Cardiac muscle cell (in vitro differentiated cells and primary cell): ENCODE data around the gene FYB1. TPM values are rescaled to one million over a fixed set of nuclear protein-coding genes. Genes with fewer than 3 reads are reported as not detected.

Source experiments
- DNase-seq, 2 donors: peaks; one replicate each; pipeline versions ENCODE4 v3.0.0 to v3.0.0-alpha.2; 2010 to 2017; ENCODE audit warnings: low read depth in 1 of 2, low spot score in 1 of 2
- H3K27ac ChIP-seq: fragments of 200-600 bp; sonication (generic); 2 replicates; pipeline ENCODE4 v1.5.1; 2016
- H3K27me3 ChIP-seq: fragments of 200-600 bp; sonication (generic); 2 replicates; pipeline ENCODE4 v1.6.0; 2016; ENCODE audit warnings: control low read depth
- H3K36me3 ChIP-seq: fragments of 200-600 bp; sonication (generic); 2 replicates; pipeline ENCODE4 v1.5.1; 2016; ENCODE audit warnings: control low read depth
- H3K4me1 ChIP-seq: fragments of 200-600 bp; sonication (generic); 2 replicates; pipeline ENCODE4 v1.8.1; 2017; ENCODE audit warnings: low read depth, mild to moderate bottlenecking, mixed run types
- H3K4me3 ChIP-seq: fragments of 200-600 bp; sonication (generic); 2 replicates; pipeline ENCODE4 v1.5.1; 2016; ENCODE audit warnings: mild to moderate bottlenecking
- H3K9me3 ChIP-seq: fragments of 200-600 bp; sonication (generic); 2 replicates; pipeline ENCODE4 v1.5.1; 2017; ENCODE audit warnings: low read depth, mild to moderate bottlenecking, control low read depth
- CTCF ChIP-seq: IDR thresholded peaks from 2 replicates; pipeline ENCODE4 v1.5.1; 2012; ENCODE audit warnings: low read depth, mild to moderate bottlenecking, low read length
- polyA plus RNA-seq: library from polyadenylated mRNA; unstranded; fragments of >200 nt; fragmentation: Nextera tagmentation; extraction: Ambion mirVana; gene quantifications from 2 replicates; pipeline ENCODE4 v1.2.1, GENCODE V29; 2016
- total RNA-seq: library from RNA; depleted of rRNA; stranded (reverse); fragments of >200 nt; gene quantifications from 2 replicates; pipeline ENCODE4 v1.2.3, GENCODE V29; 2016

The FYB1 gene
- total and polyA plus RNA-seq, 2 experiments from 2014 or later, result not detected

GRCh38 chr5:39137819-39138451 lies 81.4 kb downstream of the FYB1 start:
- peak; percentile 13 for TF ChIP-seq CTCF
- peak in 1 of 2 donors; percentile 4 for DNase-seq
- H3K27ac ChIP-seq, result no peak overlapping the region

GRCh38 chr5:39137391-39137790 lies 82.0 kb downstream of the FYB1 start:
- Histone ChIP-seq H3K4me1 (no peaks in the 10 kb centered on the region), H3K27me3 (no peaks in the 10 kb centered on the region), H3K27ac (no peak overlapping the region), H3K4me3 (no peak overlapping the region), H3K9me3 (no peaks in the 10 kb centered on the region), H3K36me3 (no peaks in the 10 kb centered on the region)
- no peak for DNase-seq
- TF ChIP-seq CTCF, result no peak

More at GRCh38 chr5:39137819-39138451, 81.4 kb downstream of the FYB1 start:
- H3K27me3 ChIP-seq, result no peaks in the 10 kb centered on the region
- no peaks in the 10 kb centered on the region for H3K9me3 ChIP-seq
- H3K4me3 ChIP-seq, result no peak overlapping the region
- H3K4me1 ChIP-seq, result no peaks in the 10 kb centered on the region
- no peaks in the 10 kb centered on the region for H3K36me3 ChIP-seq

- no peak for DNase-seq
- no peaks in the 10 kb centered on the region for H3K36me3 ChIP-seq
- H3K4me3 ChIP-seq, result no peak overlapping the region
- no peak for TF ChIP-seq CTCF
- no peaks in the 10 kb centered on the region for H3K9me3 ChIP-seq
- H3K4me1 ChIP-seq, result no peaks in the 10 kb centered on the region
- peaks cover 3% of the 10 kb centered on the region for H3K27me3 ChIP-seq
- no peak overlapping the region for H3K27ac ChIP-seq
These were observed 86.6 kb downstream of the FYB1 start for GRCh38 chr5:39132792-39133191.

- peaks cover 3% of the 10 kb centered on the region for H3K27me3 ChIP-seq
- no peaks in the 10 kb centered on the region for H3K36me3 ChIP-seq
- H3K27ac ChIP-seq, result no peak overlapping the region
- no peak for TF ChIP-seq CTCF
- no peak for DNase-seq
- no peak overlapping the region for H3K4me3 ChIP-seq
- no peaks in the 10 kb centered on the region for H3K9me3 ChIP-seq
- no peaks in the 10 kb centered on the region for H3K4me1 ChIP-seq
These were observed 87.3 kb downstream of the FYB1 start for GRCh38 chr5:39132128-39132447.

GRCh38 chr5:39131210-39132127 lies 87.9 kb downstream of the FYB1 start:
- TF ChIP-seq CTCF, result no peak
- no peak overlapping the region for H3K27ac ChIP-seq
- H3K27me3 ChIP-seq, result peaks cover 3% of the 10 kb centered on the region
- H3K4me1 ChIP-seq, result no peaks in the 10 kb centered on the region
- no peak overlapping the region for H3K4me3 ChIP-seq
- H3K36me3 ChIP-seq, result no peaks in the 10 kb centered on the region
- no peaks in the 10 kb centered on the region for H3K9me3 ChIP-seq
- DNase-seq, result no peak
